K562 (cell line): ENCODE data around the gene C19orf12.
"Not testable (repeated sequence)": the region's sequence is repeated elsewhere in the genome, so short reads cannot be mapped to it uniquely, and the experiment has no call there.

ENCODE experiments used
- ARID2 ChIP-seq: fragments of 450-650 bp; IDR thresholded peaks from 2 replicates; pipeline ENCODE4 v1.6.1; 2017; ENCODE audit warnings: antibody characterized with exemption, mild to moderate bottlenecking
- FOXA3 ChIP-seq, 2 experiments: fragments of 450-650 bp in 1 of 2; sonication (generic) in 1 of 2; formaldehyde crosslinking; IDR thresholded peaks in 1 of 2; conservative IDR thresholded peaks in 1 of 2; 2 replicates each; pipeline versions ENCODE4 v1.4.0 to v1.8.0; 2020 to 2022; ENCODE audit warnings: mild to moderate bottlenecking in 2 of 2, missing genetic modification reagents in 1 of 2
- KAT2B ChIP-seq: IDR thresholded peaks from one replicate; pipeline ENCODE4 v1.6.1; 2012; ENCODE audit warnings: low read depth, mild to moderate bottlenecking, control low read depth, inconsistent platforms, low read length, moderate library complexity
- LARP7 ChIP-seq: fragments of 450-650 bp; IDR thresholded peaks from 2 replicates; pipeline ENCODE4 v1.6.1; 2016
- SMAD2 ChIP-seq: fragments of 150-350 bp; IDR thresholded peaks from 2 replicates; pipeline ENCODE4 v1.6.1; 2014; ENCODE audit warnings: low read depth, mild to moderate bottlenecking, low read length
- TCF7L2 ChIP-seq: fragments of 150-350 bp; IDR thresholded peaks from 2 replicates; pipeline ENCODE4 v1.6.1; 2016; ENCODE audit warnings: low read depth, mild to moderate bottlenecking, low read length, moderate library complexity

DNA sequence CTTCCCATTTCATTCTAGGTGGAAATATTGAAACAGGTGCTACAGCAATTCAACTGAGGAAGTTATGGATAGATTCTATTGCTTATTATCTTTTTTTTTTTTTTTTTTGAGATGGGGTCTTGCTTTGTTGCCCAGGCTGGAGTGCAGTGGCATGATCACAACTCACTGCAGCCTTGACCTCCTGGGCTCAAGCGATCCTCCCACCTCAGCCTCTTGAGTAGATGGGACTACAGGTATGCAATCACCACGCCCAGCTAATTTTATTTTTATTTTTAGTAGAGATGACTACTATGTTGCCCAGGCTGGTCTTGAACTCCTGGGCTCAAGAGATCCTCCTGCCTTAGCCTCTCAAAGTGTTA is 5.6 kb downstream of the C19orf12 start:
- not testable (repeated sequence) for TF ChIP-seq LARP7; FOXA3 (CRISPR knock-in tag; conservative IDR thresholded peaks at IDR 0.05 in 1 of 2, IDR thresholded peaks at IDR 0.05 in 1 of 2); KAT2B; SMAD2; TCF7L2; ARID2
